ENCODE data around the gene FCAMR.
"Not testable (repeated sequence)": the region's sequence is repeated elsewhere in the genome, so short reads cannot be mapped to it uniquely, and the experiment has no call there.

DNA sequence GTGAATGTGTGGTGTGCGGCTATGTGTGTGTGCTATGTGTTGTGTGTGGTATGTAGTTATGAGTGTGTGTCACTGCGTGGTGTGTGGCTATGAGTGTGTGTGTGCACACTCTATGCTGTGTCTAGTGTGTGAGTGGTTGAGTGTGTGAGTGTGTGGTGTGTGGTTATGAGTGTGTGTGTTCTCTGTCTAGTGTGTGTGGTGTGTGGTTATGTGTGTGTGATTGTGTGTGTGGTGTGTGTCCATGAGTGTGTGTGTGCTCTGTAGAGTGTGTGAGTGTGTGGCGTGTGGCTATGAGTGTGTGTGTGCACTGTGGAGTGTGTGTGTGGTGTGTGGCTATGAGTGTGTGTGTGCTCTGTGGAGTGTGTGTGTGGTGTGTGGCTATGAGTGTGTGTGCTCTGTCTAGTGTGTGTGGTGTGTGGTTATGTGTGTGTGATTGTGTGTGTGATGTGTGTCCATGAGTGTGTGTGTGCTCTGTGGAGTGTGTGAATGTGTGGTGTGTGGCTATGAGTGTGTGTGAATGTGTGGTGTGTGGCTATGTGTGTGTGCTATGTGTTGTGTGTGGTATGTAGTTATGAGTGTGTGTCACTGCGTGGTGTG is 46.2 kb downstream of the FCAMR start:
- TF ChIP-seq CTCF (conservative IDR thresholded peaks at IDR 0.05 in 1 of 2, IDR thresholded peaks at IDR 0.05 in 1 of 2; ENCODE audit: low read depth in 1 of 2, low read length in 2 of 2); EZH2 (IDR thresholded peaks at IDR 0.05; ENCODE audit: low read length, missing control alignments): not testable (repeated sequence)
